ENCODE measurements around the gene CNTN4. TPM values are rescaled to one million over a fixed set of nuclear protein-coding genes. Genes with fewer than 3 reads are reported as not detected.

The CNTN4 gene
- total RNA-seq, 2 experiments from 2014 or later = not detected

DNA sequence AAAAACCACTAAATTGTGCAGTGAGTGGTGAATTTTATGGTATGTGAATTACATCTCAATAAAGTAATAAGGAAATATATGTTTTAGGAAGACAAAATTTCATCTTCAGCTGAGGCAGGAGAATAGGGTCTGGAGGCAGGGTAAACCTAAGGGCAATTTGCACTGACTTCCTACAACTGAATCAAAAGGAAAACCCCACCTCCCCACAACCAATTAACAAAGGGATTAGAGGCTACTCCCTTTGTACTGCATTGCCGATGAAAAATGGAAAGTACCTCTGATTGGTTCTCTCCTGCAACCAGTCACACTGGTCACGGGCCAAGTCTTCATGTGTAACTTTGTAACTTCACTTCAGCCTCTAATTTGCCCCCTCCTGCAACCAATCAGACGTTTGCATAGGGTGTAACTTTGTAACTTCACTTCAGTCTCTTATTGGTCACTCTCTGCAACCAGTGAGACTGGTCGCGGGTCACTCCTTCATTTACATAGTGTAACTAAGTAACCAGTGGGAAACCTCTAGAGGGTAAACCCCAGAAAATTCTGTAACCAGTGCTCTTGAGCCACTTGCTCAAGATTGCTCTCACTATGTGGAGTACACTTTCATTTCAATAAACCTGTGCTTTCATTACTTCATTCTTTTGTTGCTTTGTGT is 244.5 kb downstream of the CNTN4 start:
- TF ChIP-seq, protein P1, sequence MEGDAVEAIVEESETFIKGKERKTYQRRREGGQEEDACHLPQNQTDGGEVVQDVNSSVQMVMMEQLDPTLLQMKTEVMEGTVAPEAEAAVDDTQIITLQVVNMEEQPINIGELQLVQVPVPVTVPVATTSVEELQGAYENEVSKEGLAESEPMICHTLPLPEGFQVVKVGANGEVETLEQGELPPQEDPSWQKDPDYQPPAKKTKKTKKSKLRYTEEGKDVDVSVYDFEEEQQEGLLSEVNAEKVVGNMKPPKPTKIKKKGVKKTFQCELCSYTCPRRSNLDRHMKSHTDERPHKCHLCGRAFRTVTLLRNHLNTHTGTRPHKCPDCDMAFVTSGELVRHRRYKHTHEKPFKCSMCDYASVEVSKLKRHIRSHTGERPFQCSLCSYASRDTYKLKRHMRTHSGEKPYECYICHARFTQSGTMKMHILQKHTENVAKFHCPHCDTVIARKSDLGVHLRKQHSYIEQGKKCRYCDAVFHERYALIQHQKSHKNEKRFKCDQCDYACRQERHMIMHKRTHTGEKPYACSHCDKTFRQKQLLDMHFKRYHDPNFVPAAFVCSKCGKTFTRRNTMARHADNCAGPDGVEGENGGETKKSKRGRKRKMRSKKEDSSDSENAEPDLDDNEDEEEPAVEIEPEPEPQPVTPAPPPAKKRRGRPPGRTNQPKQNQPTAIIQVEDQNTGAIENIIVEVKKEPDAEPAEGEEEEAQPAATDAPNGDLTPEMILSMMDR (IDR thresholded peaks at IDR 0.05) = no peak
- intact Hi-C loops (cut with micrococcal nuclease) = no loop called here
- H3K27me3 Mint-ChIP-seq = no peaks in the 10 kb centered on the region
- no peak for DNase-seq
- no peaks in the 10 kb centered on the region for H3K9me3 Mint-ChIP-seq
- CTCF ChIA-PET = no interaction called here
- ATAC-seq = no peak
- POLR2A ChIA-PET = no interaction called here
- no peaks in the 10 kb centered on the region for H3K4me1 Mint-ChIP-seq (ENCODE audit: low read depth)
- no peak overlapping the region for H3K27ac Mint-ChIP-seq
- H3K4me3 Mint-ChIP-seq = no peak overlapping the region
- no peaks in the 10 kb centered on the region for H3K36me3 Mint-ChIP-seq (ENCODE audit: low read depth)

DNA sequence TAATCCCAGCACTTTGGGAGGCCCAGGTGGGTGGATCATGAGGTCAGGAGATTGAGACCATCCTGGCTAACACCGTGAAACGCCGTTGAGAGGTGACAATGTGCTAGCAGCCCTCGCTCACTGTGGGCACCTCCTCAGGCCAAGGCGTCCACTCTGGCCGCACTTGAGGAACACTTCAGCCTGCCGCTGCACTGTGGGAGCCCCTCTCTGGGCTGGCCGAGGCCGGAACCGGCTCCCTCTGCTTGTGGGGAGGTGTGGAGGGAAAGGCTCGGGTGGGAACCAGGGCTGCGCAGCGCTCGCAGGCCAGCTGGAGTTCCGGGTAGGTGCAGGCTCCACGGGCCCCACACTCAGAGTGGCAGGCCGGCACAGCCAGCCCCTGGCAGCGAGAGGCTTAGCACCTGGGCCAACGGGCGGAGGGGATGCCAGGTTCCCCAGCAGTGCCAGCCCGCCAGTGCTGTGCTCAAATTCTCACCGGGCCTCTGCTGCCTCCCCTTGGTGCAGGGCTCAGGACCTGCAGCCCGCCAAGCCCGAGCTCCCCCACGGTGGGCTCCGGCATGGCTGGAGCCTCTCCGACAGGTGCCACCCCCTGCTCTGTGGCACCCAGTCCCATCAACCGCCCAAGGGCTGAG is 253.6 kb downstream of the CNTN4 start:
- TF ChIP-seq, protein P1 (IDR thresholded peaks at IDR 0.05) = no peak
- intact Hi-C loops (cut with micrococcal nuclease) = no loop called here
- H3K27ac Mint-ChIP-seq = no peak overlapping the region
- H3K27me3 Mint-ChIP-seq = no peaks in the 10 kb centered on the region
- H3K36me3 Mint-ChIP-seq (ENCODE audit: low read depth) = no peaks in the 10 kb centered on the region
- no peaks in the 10 kb centered on the region for H3K9me3 Mint-ChIP-seq
- no peak for DNase-seq
- no peak overlapping the region for H3K4me3 Mint-ChIP-seq
- ChIA-PET POLR2A (no interaction called here), CTCF (no interaction called here)
- no peaks in the 10 kb centered on the region for H3K4me1 Mint-ChIP-seq (ENCODE audit: low read depth)
- ATAC-seq = no peak

DNA sequence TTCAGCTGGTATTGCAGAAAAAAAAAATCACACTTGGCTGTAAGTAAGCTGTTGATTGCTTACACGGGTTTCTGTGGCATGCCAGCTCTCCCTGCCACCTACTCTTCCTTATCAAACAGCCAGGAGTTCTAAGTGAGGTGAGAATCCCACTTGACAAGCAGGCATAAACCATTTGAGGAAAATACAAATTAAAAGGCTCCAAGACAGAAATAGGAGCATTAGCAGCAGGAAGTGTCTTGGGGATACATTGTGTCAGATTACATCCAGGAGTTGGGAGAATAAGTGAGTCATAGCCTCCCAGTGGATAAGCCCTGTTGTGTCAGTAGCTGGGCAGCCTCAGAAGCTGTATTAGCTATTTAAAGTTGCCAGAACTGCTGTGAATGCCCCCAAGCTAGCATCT is 256.0 kb downstream of the CNTN4 start:
- DNase-seq (no peak), ATAC-seq (no peak)
- POLR2A ChIA-PET = no interaction called here
- no peaks in the 10 kb centered on the region for H3K4me1 Mint-ChIP-seq (ENCODE audit: low read depth)
- no peaks in the 10 kb centered on the region for H3K9me3 Mint-ChIP-seq
- TF ChIP-seq, protein P1 (IDR thresholded peaks at IDR 0.05) = no peak
- H3K27me3 Mint-ChIP-seq = no peaks in the 10 kb centered on the region
- intact Hi-C loops (cut with micrococcal nuclease) = no loop called here
- no peak overlapping the region for H3K27ac Mint-ChIP-seq
- H3K4me3 Mint-ChIP-seq = no peak overlapping the region
- no peaks in the 10 kb centered on the region for H3K36me3 Mint-ChIP-seq (ENCODE audit: low read depth)
- CTCF ChIA-PET = no interaction called here

DNA sequence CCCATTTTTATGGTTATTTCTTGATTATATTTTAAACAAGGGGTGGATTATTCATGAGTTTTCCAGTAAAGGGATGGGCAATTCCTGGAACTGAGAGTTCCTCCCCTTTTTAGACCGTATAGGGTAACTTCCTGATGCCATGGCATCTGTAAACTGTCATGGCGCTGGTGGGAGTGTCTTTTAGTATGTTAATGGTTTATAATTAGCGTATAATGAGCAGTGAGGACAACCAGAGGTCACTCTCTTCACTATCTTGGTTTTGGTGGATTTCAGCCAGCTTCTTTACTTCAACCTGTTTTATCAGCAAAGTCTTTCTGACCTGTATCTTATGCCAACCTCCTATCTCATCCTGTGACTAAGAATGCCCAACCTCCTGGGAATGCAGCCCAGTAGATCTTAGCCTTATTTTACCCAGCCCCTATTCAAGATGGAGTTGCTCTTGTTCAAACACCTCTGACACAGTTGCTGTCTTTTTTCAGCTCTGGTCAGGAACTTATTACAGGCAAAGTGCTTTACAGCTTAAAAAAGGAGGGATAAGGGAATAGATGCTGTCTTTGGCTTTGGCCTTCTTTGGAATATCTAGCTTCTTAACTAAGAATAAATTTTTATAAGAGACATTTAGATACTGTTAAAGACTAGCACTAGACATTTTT is 257.8 kb downstream of the CNTN4 start:
- TF ChIP-seq, protein P1 (IDR thresholded peaks at IDR 0.05) = no peak
- DNase-seq (no peak), ATAC-seq (no peak)
- Mint-ChIP-seq H3K4me3 (no peak overlapping the region), H3K27me3 (no peaks in the 10 kb centered on the region), H3K27ac (no peak overlapping the region), H3K4me1 (ENCODE audit: low read depth) (no peaks in the 10 kb centered on the region), H3K9me3 (no peaks in the 10 kb centered on the region), H3K36me3 (ENCODE audit: low read depth) (no peaks in the 10 kb centered on the region)
- CTCF ChIA-PET = no interaction called here
- intact Hi-C loops (cut with micrococcal nuclease) = no loop called here
- POLR2A ChIA-PET = no interaction called here

DNA sequence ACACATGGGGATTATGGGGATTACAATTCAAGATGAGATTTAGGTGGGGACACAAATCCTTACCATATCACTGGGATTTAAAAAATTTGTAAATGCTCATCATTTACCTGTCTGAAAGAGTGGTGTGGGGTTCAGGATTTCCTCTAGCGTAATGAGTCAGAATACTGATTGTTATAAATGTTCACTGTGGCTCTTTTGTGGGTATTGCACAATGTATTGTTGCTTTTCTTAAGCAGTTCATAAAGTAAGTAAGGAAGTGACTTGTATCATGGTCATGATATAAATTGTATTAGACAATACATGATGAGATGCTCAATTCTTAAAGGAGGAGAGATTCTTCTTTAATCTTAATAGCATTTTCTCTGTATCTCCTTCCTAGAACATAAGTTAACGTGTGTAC is 262.1 kb downstream of the CNTN4 start:
- Mint-ChIP-seq H3K27ac (no peak overlapping the region), H3K4me1 (ENCODE audit: low read depth) (no peaks in the 10 kb centered on the region)

More for the DNA sequence above, 262.1 kb downstream of the CNTN4 start:
- POLR2A ChIA-PET = no interaction called here
- intact Hi-C loops (cut with micrococcal nuclease) = no loop called here
- no peaks in the 10 kb centered on the region for H3K27me3 Mint-ChIP-seq
- TF ChIP-seq, protein P1 (IDR thresholded peaks at IDR 0.05) = no peak
- CTCF ChIA-PET = no interaction called here
- no peaks in the 10 kb centered on the region for H3K36me3 Mint-ChIP-seq (ENCODE audit: low read depth)
- H3K9me3 Mint-ChIP-seq = no peaks in the 10 kb centered on the region
- no peak for ATAC-seq
- no peak for DNase-seq
- H3K4me3 Mint-ChIP-seq = no peak overlapping the region
